HG02759 (cell line): Measurements from ENCODE around the gene GOLGA6A.
"Not testable (repeated sequence)": the region's sequence is repeated elsewhere in the genome, so short reads cannot be mapped to it uniquely, and the experiment has no call there.

Experiments used
- ATAC-seq: cut with Tn5 transposase; IDR thresholded peaks from one replicate; pipeline ENCODE4 v1.9.1; 2021; ENCODE audit warnings: mild to moderate bottlenecking, moderate library complexity; ENCODE audit not compliant: unreplicated experiment

GOLGA6A gene

DNA sequence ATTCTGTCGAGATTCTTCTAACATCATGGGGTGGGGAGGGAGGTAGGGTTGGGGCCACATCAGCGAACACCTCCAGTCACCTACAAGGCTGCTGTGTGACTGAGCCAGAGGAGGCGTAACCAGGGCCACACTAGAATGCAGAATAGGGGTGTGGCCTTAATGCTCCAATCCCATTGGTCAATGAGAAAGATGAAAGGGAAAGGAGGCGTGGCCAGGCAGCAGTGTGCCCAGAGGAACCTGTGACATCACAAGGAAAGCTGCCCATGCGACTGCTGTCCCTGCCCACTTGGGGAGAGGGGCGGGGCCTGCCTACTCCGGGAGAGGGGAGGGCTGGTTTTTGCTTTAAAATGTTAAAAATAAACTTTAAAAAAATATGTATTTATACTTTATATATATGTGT lies at the start of gene GOLGA6A:
GOLGA6A (minus strand) TSS at position 101 of the 400 bp plus-strand sequence; CDS start at position 60, 41 bp downstream.
- ATAC-seq: not testable (repeated sequence)

GRCh38 chr15:74131628-74132413 lies 49.5 kb upstream of the GOLGA6A start:
- no peak for ATAC-seq

- ATAC-seq: no peak
Measured at GRCh38 chr15:74130849-74131627, 48.7 kb upstream of the GOLGA6A start.

DNA sequence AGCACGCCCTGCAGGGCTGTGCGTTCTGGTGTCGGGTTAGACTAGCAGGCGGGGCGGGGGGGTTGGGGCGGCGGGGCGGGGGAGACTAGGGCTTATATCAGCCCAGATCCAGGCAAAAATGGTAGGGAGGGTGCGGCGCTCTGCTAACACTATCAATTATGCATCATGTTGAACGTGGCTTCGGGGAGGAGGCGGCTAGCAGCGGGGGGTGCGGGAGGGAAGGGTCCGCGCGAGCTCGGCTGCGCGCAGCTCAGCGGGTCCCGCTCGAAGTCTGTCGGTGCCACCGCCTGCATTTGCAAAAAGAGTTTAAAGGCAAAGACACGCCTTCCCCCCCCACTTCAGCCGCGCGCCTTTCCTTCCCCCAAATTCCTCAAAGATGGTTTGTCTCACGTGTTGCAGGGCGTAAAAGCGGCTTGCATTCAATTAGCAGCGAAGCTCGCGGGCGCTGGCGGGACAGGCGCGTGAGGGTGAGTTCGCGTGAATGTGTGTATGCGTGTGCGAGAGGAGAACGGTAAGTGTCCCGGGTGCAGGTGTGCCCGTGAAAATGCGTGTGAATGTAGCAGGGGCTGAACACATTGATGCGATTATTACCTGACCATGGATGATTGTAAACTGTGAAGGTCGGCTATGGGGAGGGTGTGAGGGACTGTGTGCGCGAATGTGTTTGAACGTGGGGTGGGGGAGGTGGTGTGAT lies 48.0 kb upstream of the GOLGA6A start, which contains the start of gene ISLR2:
ISLR2 (plus strand) TSS at position 432 of the 694 bp plus-strand sequence. CDS start 2,169 bp downstream, outside the sequence.
- no peak for ATAC-seq

GRCh38 chr15:74129586-74130154 lies 47.3 kb upstream of the GOLGA6A start:
- no peak for ATAC-seq

- no peak for ATAC-seq
Measured at GRCh38 chr15:74128785-74129585, 46.6 kb upstream of the GOLGA6A start.

DNA sequence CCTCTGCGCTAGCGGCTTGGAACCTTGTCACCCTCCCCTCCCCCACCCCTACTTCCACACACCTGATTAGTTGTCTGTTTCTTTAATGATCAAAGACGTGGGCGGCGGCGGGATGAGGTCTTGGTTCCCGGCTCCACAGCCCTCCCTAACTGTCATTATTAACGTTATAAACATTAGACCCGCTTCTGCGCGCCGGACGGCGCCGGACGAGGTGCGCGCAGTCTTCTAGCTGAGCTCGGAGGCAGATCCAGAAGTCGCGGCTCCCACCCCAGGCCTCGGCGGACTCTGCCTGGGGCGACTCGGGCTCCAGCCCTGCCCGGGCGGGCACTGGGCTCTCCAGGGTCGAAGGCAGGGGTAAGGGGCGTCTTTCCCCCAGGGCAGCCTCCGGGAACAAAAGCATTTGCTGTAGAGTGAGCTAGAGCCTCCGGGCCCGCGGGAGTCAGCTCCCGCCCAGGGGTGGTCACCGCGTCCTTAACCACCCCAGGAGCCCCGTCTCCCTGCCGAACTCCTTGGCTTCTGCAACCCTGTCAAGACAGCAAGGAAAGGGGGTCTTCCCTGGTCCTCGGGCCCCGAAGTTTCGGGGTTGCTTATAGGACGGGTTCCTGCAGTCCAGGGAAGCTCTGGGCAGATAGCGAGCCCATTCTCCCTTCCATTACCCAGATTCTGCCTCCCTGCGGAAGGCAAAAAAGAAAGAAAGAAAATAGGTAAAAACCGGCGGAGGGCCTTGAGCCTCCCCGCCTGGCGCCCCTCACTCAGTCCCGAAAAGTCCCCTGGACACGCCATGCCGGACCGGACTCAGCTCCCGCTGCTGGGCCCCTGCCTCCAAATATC lies 45.8 kb upstream of the GOLGA6A start:
- ATAC-seq: no peak

GRCh38 chr15:74127255-74127953 lies 45.1 kb upstream of the GOLGA6A start:
- no peak for ATAC-seq

GRCh38 chr15:74124759-74125158 lies 42.4 kb upstream of the GOLGA6A start:
- ATAC-seq: no peak

DNA sequence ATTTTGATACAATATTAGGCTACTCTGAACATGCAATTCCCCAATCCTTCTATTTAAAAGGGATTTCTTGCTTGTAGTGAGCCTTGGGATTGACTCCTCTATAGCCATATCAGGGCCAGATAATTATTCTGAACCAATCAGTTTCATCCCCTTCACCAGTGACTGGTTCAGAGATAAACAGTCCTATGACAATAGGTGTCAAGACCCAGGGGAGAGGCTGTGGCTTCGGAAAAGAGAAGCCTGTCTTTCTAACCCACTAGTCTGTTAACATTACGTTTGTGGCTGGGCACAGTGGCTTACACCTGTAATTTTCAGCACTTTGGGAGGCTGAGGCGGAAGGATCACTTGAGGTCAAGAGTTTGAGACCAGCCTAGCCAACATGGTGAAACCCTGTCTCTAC lies 41.8 kb upstream of the GOLGA6A start:
- no peak for ATAC-seq

- no peak for ATAC-seq
Measured at GRCh38 chr15:74123658-74124057, 41.3 kb upstream of the GOLGA6A start.

- ATAC-seq: no peak
Measured at GRCh38 chr15:74123131-74123429, 40.7 kb upstream of the GOLGA6A start.

GRCh38 chr15:74122403-74123130 lies 40.2 kb upstream of the GOLGA6A start:
- ATAC-seq: no peak

GRCh38 chr15:74121858-74122257 lies 39.5 kb upstream of the GOLGA6A start:
- no peak for ATAC-seq

DNA sequence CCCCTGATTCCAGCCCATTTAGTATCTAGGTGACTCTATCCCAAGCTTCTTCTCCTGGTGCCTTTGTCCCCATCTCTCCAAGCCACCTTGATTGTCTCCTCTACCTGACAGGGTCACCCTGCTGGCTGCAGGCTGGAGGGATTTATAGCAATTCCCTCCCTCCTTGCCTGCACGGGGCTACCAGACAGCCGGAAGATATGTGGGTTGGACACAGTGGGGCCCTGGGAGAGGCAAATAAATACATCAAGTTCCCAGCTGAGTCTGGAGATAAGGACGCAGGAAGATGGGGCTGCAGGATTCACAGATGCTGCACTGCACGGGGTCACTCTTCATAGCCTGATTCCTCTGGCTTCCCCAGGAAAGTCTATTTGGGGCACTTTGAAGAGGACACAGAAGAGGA lies 38.7 kb upstream of the GOLGA6A start:
- ATAC-seq: no peak

DNA sequence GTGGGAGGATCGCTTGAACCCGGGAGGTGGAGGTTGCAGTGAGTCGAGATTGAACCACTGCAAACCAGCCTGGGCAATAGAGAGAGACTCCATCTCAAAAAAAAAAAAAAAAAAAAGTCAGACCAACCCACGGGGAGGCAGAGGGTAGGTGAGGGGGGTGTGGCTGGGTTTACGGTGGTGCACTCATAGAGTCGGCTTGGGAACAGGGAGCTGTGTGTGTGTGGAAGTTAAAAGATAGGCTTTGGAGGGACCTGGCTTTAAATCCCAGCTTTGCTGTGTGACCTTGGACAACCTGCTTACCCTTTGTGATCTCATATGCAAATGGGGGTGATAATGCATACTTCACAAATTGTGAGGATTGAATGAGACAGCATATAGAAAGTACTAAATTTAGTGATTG lies 38.1 kb upstream of the GOLGA6A start:
- ATAC-seq: no peak

DNA sequence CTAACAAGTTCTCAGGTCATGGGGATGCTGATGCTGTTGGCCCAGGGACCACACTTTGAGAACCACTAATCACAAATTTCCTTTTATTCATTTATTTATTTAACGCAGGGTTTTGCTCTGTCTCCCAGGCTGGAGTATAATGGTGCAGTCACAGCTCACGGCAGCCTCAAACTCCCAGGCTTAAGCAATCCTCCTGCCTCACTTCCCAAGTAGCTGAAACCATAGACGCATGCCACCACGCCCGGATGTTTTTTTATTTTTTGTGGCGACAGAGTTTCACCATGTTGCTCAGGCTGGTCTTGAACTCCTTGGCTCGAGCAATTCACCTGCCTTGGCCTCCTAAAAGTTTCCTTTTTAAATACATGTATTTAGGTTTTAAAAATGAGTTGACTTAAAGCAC lies 27.4 kb upstream of the GOLGA6A start:
- no peak for ATAC-seq

DNA sequence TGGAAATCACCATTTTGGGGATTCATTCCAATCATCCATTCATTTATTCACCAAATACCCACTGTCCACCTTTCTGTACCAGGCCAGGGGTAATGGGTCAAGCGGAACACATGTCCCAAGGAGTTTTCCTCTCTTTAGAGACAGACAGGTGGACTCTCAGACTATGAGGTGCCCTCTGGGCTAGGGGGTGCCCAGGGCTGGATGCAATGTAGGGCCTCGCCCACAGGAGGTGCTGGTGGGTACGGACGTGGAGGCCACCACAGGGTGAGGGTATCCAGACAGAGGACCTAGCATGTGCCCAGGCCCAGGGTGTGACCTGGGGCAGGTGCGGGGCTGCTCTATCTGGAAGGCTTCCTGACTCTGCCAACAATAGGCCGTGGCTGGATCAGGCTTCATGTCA lies 26.3 kb upstream of the GOLGA6A start:
- not testable (repeated sequence) for ATAC-seq
